NCI-H2107 (cell line): ENCODE results near the gene ETV4.

Experiments
- DNase-seq: peaks from one replicate; lab custom pipeline; 2025; lab: John Stamatoyannopoulos, UW

ETV4 gene

GRCh38 chr17:43543771-43544575 is 2.2 kb downstream of the ETV4 start:
- no peak for DNase-seq

GRCh38 chr17:43543300-43543699 is 2.8 kb downstream of the ETV4 start:
- DNase-seq = no peak

GRCh38 chr17:43542859-43543258 is 3.3 kb downstream of the ETV4 start:
- DNase-seq = no peak

GRCh38 chr17:43540821-43541674 is 5.1 kb downstream of the ETV4 start:
- DNase-seq = no peak

GRCh38 chr17:43536236-43536992 is 9.7 kb downstream of the ETV4 start:
- DNase-seq = no peak

- no peak for DNase-seq
Observed at GRCh38 chr17:43534909-43535308, 11.2 kb downstream of the ETV4 start.

- no peak for DNase-seq
Observed at GRCh38 chr17:43533699-43534098, 12.4 kb downstream of the ETV4 start.

- DNase-seq = no peak
Observed at GRCh38 chr17:43532581-43532980, 13.6 kb downstream of the ETV4 start.

- no peak for DNase-seq
Observed at GRCh38 chr17:43531955-43532354, 14.2 kb downstream of the ETV4 start.

- DNase-seq = no peak
Observed at GRCh38 chr17:43531082-43531378, 15.1 kb downstream of the ETV4 start.

GRCh38 chr17:43530288-43531081 is 15.7 kb downstream of the ETV4 start:
- DNase-seq = peak; percentile 31

GRCh38 chr17:43529947-43530287 is 16.2 kb downstream of the ETV4 start:
- no peak for DNase-seq

GRCh38 chr17:43528988-43529814 is 16.9 kb downstream of the ETV4 start:
- no peak for DNase-seq

- DNase-seq = no peak
Observed at GRCh38 chr17:43528319-43528987, 17.7 kb downstream of the ETV4 start.

GRCh38 chr17:43526886-43527648 is 19.1 kb downstream of the ETV4 start:
- DNase-seq = no peak

- DNase-seq = no peak
Observed at GRCh38 chr17:43524945-43525575, 21.1 kb downstream of the ETV4 start.

- DNase-seq = no peak
Observed at GRCh38 chr17:43521389-43521788, 24.8 kb downstream of the ETV4 start.

- DNase-seq = no peak
Observed at GRCh38 chr17:43517615-43518386, 28.3 kb downstream of the ETV4 start.
